LNCaP clone FGC (cell line): Measurements from ENCODE around the gene ENPP6.

ENCODE experiments used
- DNase-seq: peaks from one replicate; pipeline ENCODE4 v3.0.0-alpha.2; 2011; ENCODE audit warnings: low read depth
- H3K4me3 ChIP-seq: 2 replicates; pipeline ENCODE4 v1.5.1; 2011; ENCODE audit warnings: mild to moderate bottlenecking, low read depth, low read length, control low read depth
- TF ChIP-seq, protein P1 (sequence below): IDR thresholded peaks from 2 replicates; pipeline ENCODE4 v1.5.1; 2012; ENCODE audit warnings: mild to moderate bottlenecking; ENCODE audit not compliant: control insufficient read depth, insufficient read depth; ENCODE audit errors: extremely low read depth

The ENPP6 gene

GRCh38 chr4:184174571-184175488, 42.8 kb downstream of the ENPP6 start:
- TF ChIP-seq, protein P1, sequence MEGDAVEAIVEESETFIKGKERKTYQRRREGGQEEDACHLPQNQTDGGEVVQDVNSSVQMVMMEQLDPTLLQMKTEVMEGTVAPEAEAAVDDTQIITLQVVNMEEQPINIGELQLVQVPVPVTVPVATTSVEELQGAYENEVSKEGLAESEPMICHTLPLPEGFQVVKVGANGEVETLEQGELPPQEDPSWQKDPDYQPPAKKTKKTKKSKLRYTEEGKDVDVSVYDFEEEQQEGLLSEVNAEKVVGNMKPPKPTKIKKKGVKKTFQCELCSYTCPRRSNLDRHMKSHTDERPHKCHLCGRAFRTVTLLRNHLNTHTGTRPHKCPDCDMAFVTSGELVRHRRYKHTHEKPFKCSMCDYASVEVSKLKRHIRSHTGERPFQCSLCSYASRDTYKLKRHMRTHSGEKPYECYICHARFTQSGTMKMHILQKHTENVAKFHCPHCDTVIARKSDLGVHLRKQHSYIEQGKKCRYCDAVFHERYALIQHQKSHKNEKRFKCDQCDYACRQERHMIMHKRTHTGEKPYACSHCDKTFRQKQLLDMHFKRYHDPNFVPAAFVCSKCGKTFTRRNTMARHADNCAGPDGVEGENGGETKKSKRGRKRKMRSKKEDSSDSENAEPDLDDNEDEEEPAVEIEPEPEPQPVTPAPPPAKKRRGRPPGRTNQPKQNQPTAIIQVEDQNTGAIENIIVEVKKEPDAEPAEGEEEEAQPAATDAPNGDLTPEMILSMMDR = no peak
- H3K4me3 ChIP-seq = no peak overlapping the region
- no peak for DNase-seq

- DNase-seq = no peak
- TF ChIP-seq, protein P1 = no peak
- H3K4me3 ChIP-seq = no peak overlapping the region
These were observed 46.7 kb downstream of the ENPP6 start for GRCh38 chr4:184171011-184171410.

DNA sequence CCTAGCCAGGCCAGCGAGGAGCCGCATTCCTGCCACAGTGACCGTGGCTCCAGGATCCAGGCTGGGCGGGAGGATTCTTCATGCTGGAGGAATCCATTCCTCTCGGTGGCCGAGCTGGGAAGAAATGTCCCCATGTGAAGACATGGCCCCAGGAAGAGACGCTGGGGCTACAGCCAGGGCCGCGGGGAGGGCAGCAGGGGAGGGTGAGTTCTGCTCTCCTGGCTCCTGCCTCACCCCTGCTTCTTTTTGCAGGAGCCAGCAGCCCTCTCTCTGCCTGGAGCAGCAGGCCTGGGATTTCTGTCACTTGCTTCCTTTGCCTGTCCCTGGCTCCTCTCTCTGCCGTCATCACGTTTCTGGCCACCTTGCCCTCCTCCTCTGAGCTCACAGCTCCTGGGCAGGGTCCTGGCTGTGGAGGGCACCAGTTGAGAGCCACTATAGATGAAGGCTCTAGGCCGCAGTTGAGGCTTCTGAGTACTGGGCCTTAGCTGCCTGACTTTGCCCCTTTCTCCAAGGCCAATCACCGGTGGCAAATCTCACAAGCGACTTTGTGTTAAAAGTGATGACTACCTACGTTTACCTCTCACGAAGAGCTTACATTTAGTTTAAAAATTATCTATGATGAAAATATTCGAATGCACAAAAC, 48.3 kb downstream of the ENPP6 start:
- no peak for DNase-seq
- TF ChIP-seq, protein P1 = no peak
- no peak overlapping the region for H3K4me3 ChIP-seq

DNA sequence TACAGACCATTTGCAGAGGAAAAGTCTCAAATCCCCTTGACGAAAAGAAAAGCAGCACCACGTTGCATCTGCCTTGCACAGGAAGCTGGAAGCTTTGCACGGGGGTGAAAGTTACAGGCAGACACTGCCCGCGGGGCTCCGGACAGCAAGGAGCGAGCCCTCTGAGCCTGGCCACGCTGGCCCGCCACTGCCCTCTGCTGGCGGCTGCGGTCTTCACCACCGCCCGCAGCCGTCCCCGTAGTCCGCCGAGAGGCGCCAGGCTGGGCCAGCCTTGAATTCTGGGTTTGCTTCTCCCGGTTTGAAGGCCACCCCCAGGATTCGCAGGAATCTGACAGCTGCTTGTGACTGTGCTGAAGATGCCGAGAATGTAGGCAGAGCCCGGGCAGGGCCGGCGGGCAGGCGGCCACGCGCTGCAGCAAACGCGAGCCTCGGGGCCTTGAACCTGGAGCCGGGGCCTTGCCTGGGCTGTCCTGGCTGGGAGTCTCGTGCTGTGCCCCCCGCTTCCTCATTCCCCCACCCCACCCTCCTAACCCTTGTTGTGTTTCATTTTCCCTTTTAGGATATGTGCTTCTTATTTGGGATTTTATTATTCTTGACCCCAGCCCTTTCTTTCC, 49.2 kb downstream of the ENPP6 start:
- DNase-seq = no peak
- TF ChIP-seq, protein P1 = peak; percentile 96
- no peak overlapping the region for H3K4me3 ChIP-seq

GRCh38 chr4:184167576-184167975, 50.1 kb downstream of the ENPP6 start:
- no peak overlapping the region for H3K4me3 ChIP-seq
- no peak for DNase-seq
- TF ChIP-seq, protein P1 = no peak

- no peak overlapping the region for H3K4me3 ChIP-seq
- DNase-seq = no peak
- TF ChIP-seq, protein P1 = no peak
These were observed 50.9 kb downstream of the ENPP6 start for GRCh38 chr4:184166736-184167135.
